WTC11 (cell line): ENCODE measurements around the gene AGBL1. TPM values are rescaled to one million over a fixed set of nuclear protein-coding genes. Genes with fewer than 3 reads are reported as not detected.

ENCODE experiments used
- ATAC-seq: fragments of 200-7000 bp; cut with Tn5 transposase; 2 replicates; pipeline ENCODE4 v1.10.0; 2021; ENCODE audit warnings: mild to moderate bottlenecking, moderate library complexity
- CTCF ChIA-PET: fragments of 300-600 bp; sonication (Branson Sonifier 250); formaldehyde crosslinking; loops from one replicate; lab custom pipeline; 2021; ENCODE audit warnings: antibody characterized with exemption; lab: Charles Lee
- POLR2A ChIA-PET: fragments of 350-600 bp; sonication (Branson Sonifier 250); formaldehyde crosslinking; loops from one replicate; lab custom pipeline; 2021; ENCODE audit warnings: antibody characterized with exemption; lab: Charles Lee
- DNase-seq: peaks from one replicate; pipeline ENCODE4 v3.0.0; 2021; ENCODE audit warnings: low spot score
- H3K27ac Mint-ChIP-seq: 2 replicates; pipeline ENCODE4 v1.8.0; 2021; ENCODE audit warnings: mixed read lengths
- H3K27me3 Mint-ChIP-seq: 2 replicates; pipeline ENCODE4 v1.8.0; 2021; ENCODE audit warnings: low read depth, mild to moderate bottlenecking, moderate library complexity, mixed read lengths
- H3K36me3 Mint-ChIP-seq: 2 replicates; pipeline ENCODE4 v1.8.0; 2021; ENCODE audit warnings: mixed read lengths
- H3K4me1 Mint-ChIP-seq: 2 replicates; pipeline ENCODE4 v1.8.0; 2022; ENCODE audit warnings: mixed read lengths
- H3K4me3 Mint-ChIP-seq: 2 replicates; pipeline ENCODE4 v1.8.0; 2021; ENCODE audit warnings: mild to moderate bottlenecking, moderate library complexity, mixed read lengths
- H3K9me3 Mint-ChIP-seq: 2 replicates; pipeline ENCODE4 v1.8.0; 2021; ENCODE audit warnings: mixed read lengths
- AFF4 ChIP-seq: sonication (generic); formaldehyde crosslinking; IDR thresholded peaks from 2 replicates; pipeline ENCODE4 v1.8.1; 2023; ENCODE audit warnings: mild to moderate bottlenecking, missing genetic modification reagents, borderline replicate concordance
- CBFB ChIP-seq: sonication (generic); formaldehyde crosslinking; IDR thresholded peaks from 2 replicates; pipeline ENCODE4 v1.8.1; 2022; ENCODE audit warnings: mild to moderate bottlenecking, low read depth, missing genetic modification reagents
- CTCF ChIP-seq: fragments of 200-600 bp; IDR thresholded peaks from 2 replicates; pipeline ENCODE4 v1.8.0; 2022; ENCODE audit warnings: antibody characterized with exemption
- ELF4 ChIP-seq: sonication (generic); formaldehyde crosslinking; IDR thresholded peaks from 2 replicates; pipeline ENCODE4 v1.8.1; 2022; ENCODE audit warnings: low read depth, mild to moderate bottlenecking, moderate library complexity, missing genetic modification reagents
- FOXK1 ChIP-seq: sonication (generic); formaldehyde crosslinking; IDR thresholded peaks from 2 replicates; pipeline ENCODE4 v1.8.0; 2022; ENCODE audit warnings: mild to moderate bottlenecking, moderate library complexity, missing genetic modification reagents
- FOXP4 ChIP-seq: sonication (generic); formaldehyde crosslinking; IDR thresholded peaks from 2 replicates; pipeline ENCODE4 v1.8.0; 2022; ENCODE audit warnings: mild to moderate bottlenecking, missing genetic modification reagents
- GABPB1 ChIP-seq: sonication (generic); formaldehyde crosslinking; IDR thresholded peaks from 2 replicates; pipeline ENCODE4 v1.8.1; 2023; ENCODE audit warnings: mild to moderate bottlenecking, missing genetic modification reagents
- GRHL2 ChIP-seq: fragments of 250-450 bp; sonication (Bioruptor Pico); IDR thresholded peaks from 2 replicates; pipeline ENCODE4 v1.8.0; 2022; ENCODE audit warnings: mild to moderate bottlenecking, moderate library complexity; ENCODE audit not compliant: insufficient replicate concordance, severe bottlenecking
- RELA ChIP-seq: sonication (generic); formaldehyde crosslinking; IDR thresholded peaks from 2 replicates; pipeline ENCODE4 v1.8.1; 2022; ENCODE audit warnings: missing genetic modification reagents, mild to moderate bottlenecking, borderline replicate concordance
- SMAD4 ChIP-seq: sonication (generic); formaldehyde crosslinking; IDR thresholded peaks from 2 replicates; pipeline ENCODE4 v1.8.0; 2022; ENCODE audit warnings: mild to moderate bottlenecking, missing genetic modification reagents
- STAT6 ChIP-seq: sonication (generic); formaldehyde crosslinking; conservative IDR thresholded peaks from 2 replicates; pipeline ENCODE4 v1.8.1; 2023; ENCODE audit warnings: mild to moderate bottlenecking, low read depth, missing genetic modification reagents, moderate library complexity
- TP53 ChIP-seq: sonication (generic); formaldehyde crosslinking; IDR thresholded peaks from 2 replicates; pipeline ENCODE4 v1.8.1; 2023; ENCODE audit warnings: mild to moderate bottlenecking, missing genetic modification reagents
- USF2 ChIP-seq: sonication (generic); formaldehyde crosslinking; IDR thresholded peaks from 2 replicates; pipeline ENCODE4 v1.8.1; 2023; ENCODE audit warnings: mild to moderate bottlenecking, missing genetic modification reagents, moderate library complexity
- ZBTB21 ChIP-seq: sonication (generic); formaldehyde crosslinking; IDR thresholded peaks from 2 replicates; pipeline ENCODE4 v1.8.1; 2023; ENCODE audit warnings: mild to moderate bottlenecking, missing genetic modification reagents, borderline replicate concordance
- ZNF263 ChIP-seq: sonication (generic); formaldehyde crosslinking; IDR thresholded peaks from 2 replicates; pipeline ENCODE4 v1.8.1; 2022; ENCODE audit warnings: low read depth, mild to moderate bottlenecking, moderate library complexity, missing genetic modification reagents
- ZNF396 ChIP-seq: fragments of 250-450 bp; sonication (Bioruptor Pico); IDR thresholded peaks from 2 replicates; pipeline ENCODE4 v1.8.0; 2021; ENCODE audit warnings: mild to moderate bottlenecking, moderate library complexity, borderline replicate concordance
- ZNF425 ChIP-seq: fragments of 250-450 bp; sonication (Bioruptor Pico); conservative IDR thresholded peaks from 2 replicates; pipeline ENCODE4 v1.9.0; 2021; ENCODE audit warnings: mild to moderate bottlenecking
- ZNF512 ChIP-seq: sonication (generic); formaldehyde crosslinking; IDR thresholded peaks from 2 replicates; pipeline ENCODE4 v1.8.1; 2022; ENCODE audit warnings: missing genetic modification reagents, borderline replicate concordance
- ZNF671 ChIP-seq: fragments of 250-450 bp; sonication (Bioruptor Pico); IDR thresholded peaks from 2 replicates; pipeline ENCODE4 v1.8.0; 2021; ENCODE audit warnings: mild to moderate bottlenecking
- total RNA-seq: library from RNA; stranded (reverse); gene quantifications from 3 replicates; pipeline ENCODE4 v1.2.3, GENCODE V29; 2021

Gene AGBL1
- total RNA-seq, 1 experiment from 2014 or later, result not detected

GRCh38 chr15:86540840-86541467, 461.3 kb downstream of the AGBL1 start:
- Mint-ChIP-seq H3K27me3 (no peaks in the 10 kb centered on the region), H3K4me3 (no peak overlapping the region), H3K27ac (no peak overlapping the region), H3K9me3 (peaks cover 4% of the 10 kb centered on the region; the same call in 1 of the 2 replicates), H3K36me3 (no peaks in the 10 kb centered on the region), H3K4me1 (peaks cover 2% of the 10 kb centered on the region; the same call in 1 of the 2 replicates)
- DNase-seq, result no peak
- no peak for ATAC-seq
- ChIA-PET POLR2A (no interaction called here), CTCF (interaction anchor here (0.6 to 1.2 kb wide), 2 partner anchors 20 to 375 kb away, joined by 3 to 4 read pairs; no protein-coding TSS in a partner anchor)
- TF ChIP-seq CTCF, result no peak
- no peak for TF ChIP-seq ZNF425 (CRISPR knock-in tag)
- TF ChIP-seq CBFB (CRISPR knock-in tag), result no peak
- no peak for TF ChIP-seq FOXK1 (CRISPR knock-in tag)
- TF ChIP-seq ZBTB21 (CRISPR knock-in tag), result no peak
- TF ChIP-seq FOXP4, result no peak
- TF ChIP-seq SMAD4 (CRISPR knock-in tag), result no peak
- TF ChIP-seq GRHL2 (CRISPR knock-in tag), result no peak
- TF ChIP-seq USF2 (CRISPR knock-in tag), result no peak
- TF ChIP-seq TP53 (CRISPR knock-in tag), result no peak
- TF ChIP-seq GABPB1 (CRISPR knock-in tag), result no peak
- TF ChIP-seq ELF4 (CRISPR knock-in tag), result no peak
- TF ChIP-seq AFF4 (CRISPR knock-in tag), result no peak
- no peak for TF ChIP-seq ZNF512
- TF ChIP-seq ZNF263, result no peak
- TF ChIP-seq ZNF671 (CRISPR knock-in tag), result no peak
- no peak for TF ChIP-seq RELA
- TF ChIP-seq ZNF396 (CRISPR knock-in tag), result no peak
- TF ChIP-seq STAT6 (CRISPR knock-in tag), result no peak
